ENCODE measurements around the gene ROBO1. TPM values are rescaled to one million over a fixed set of nuclear protein-coding genes. Genes with fewer than 3 reads are reported as not detected.
"Not testable (repeated sequence)": the region's sequence is repeated elsewhere in the genome, so short reads cannot be mapped to it uniquely, and the experiment has no call there.

ROBO1 gene
- total RNA-seq, 1 donor from 2014 or later: 27.1 TPM

DNA sequence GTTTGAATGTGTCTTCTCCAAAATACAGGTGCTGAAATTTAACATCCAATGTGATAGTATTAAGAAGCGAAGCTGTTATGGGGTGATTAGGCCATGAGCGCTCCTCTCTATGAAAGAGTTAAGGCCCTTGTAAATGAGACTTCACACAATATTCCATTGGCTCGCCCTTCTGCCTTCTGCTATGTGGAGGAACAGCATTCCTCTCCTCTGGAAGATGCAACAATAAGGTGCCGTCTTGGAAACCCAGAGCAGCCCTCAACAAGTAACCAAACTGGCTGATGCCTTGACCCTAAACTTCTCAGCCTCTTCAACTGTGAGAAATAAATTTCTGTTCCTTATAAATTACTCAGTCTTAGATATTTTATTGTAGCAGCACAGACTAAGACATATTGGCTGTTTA, 874.6 kb downstream of the ROBO1 start:
- no peaks in the 10 kb centered on the region for H3K4me1 ChIP-seq
- no peak overlapping the region for H3K4me3 ChIP-seq
- no peaks in the 10 kb centered on the region for H3K9me3 ChIP-seq
- intact Hi-C loops (cut with DNase I): no loop called here
- ATAC-seq (no peak), DNase-seq (no peak)
- TF ChIP-seq, protein P1, sequence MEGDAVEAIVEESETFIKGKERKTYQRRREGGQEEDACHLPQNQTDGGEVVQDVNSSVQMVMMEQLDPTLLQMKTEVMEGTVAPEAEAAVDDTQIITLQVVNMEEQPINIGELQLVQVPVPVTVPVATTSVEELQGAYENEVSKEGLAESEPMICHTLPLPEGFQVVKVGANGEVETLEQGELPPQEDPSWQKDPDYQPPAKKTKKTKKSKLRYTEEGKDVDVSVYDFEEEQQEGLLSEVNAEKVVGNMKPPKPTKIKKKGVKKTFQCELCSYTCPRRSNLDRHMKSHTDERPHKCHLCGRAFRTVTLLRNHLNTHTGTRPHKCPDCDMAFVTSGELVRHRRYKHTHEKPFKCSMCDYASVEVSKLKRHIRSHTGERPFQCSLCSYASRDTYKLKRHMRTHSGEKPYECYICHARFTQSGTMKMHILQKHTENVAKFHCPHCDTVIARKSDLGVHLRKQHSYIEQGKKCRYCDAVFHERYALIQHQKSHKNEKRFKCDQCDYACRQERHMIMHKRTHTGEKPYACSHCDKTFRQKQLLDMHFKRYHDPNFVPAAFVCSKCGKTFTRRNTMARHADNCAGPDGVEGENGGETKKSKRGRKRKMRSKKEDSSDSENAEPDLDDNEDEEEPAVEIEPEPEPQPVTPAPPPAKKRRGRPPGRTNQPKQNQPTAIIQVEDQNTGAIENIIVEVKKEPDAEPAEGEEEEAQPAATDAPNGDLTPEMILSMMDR (IDR thresholded peaks at IDR 0.05): no peak
- no peaks in the 10 kb centered on the region for H3K36me3 ChIP-seq
- no peaks in the 10 kb centered on the region for H3K27me3 ChIP-seq
- no peak overlapping the region for H3K27ac ChIP-seq

DNA sequence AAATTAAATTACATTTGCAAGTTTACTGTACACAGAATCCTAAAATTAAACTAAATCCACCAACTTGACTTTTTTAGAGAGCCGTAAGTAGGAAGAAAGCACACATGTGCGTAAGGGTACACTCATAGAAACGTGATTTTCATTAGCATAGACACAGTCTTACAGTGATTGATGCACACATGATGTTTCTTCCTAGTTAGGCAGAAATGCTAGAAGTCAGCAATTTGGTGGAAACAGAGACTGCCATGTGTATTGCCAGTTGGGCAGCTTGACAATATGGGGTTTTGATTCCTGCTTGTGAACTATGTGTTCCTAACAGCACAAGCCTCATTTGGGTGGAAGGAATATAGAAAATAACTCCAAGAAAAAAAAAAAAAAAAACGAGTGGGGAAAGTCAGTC, 878.5 kb downstream of the ROBO1 start:
- no peak for ATAC-seq
- H3K4me3 ChIP-seq: no peak overlapping the region

DNA sequence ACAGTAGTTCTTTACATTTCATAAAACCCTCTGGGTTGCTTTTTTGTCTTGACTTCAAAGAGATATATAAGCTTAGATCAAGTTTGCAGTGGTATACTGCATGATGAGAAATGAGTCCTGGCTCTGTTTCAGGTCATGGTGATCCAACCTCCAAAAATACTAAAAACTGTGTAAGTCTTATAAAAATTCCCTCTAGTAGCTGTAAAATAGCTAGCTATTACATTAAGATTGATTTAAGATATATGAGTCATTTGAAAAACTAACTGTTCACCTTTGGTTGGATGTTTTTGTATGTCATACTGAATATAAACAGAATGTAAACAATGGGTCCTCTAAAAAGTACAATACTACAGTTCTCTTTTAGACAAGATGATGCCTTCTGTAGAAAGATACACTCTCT, 879.2 kb downstream of the ROBO1 start:
- DNase-seq (no peak), ATAC-seq (no peak)
- H3K36me3 ChIP-seq: no peaks in the 10 kb centered on the region
- TF ChIP-seq, protein P1 (IDR thresholded peaks at IDR 0.05): no peak
- H3K9me3 ChIP-seq: no peaks in the 10 kb centered on the region
- no peaks in the 10 kb centered on the region for H3K4me1 ChIP-seq
- no peak overlapping the region for H3K4me3 ChIP-seq
- no peaks in the 10 kb centered on the region for H3K27me3 ChIP-seq
- H3K27ac ChIP-seq: no peak overlapping the region
- intact Hi-C loops (cut with DNase I): no loop called here

More for the DNA sequence above, 878.5 kb downstream of the ROBO1 start:
- H3K27me3 ChIP-seq: no peaks in the 10 kb centered on the region
- DNase-seq: no peak
- H3K36me3 ChIP-seq: no peaks in the 10 kb centered on the region
- no peak overlapping the region for H3K27ac ChIP-seq
- no peaks in the 10 kb centered on the region for H3K9me3 ChIP-seq
- TF ChIP-seq, protein P1 (IDR thresholded peaks at IDR 0.05): no peak
- intact Hi-C loops (cut with DNase I): no loop called here
- no peaks in the 10 kb centered on the region for H3K4me1 ChIP-seq

DNA sequence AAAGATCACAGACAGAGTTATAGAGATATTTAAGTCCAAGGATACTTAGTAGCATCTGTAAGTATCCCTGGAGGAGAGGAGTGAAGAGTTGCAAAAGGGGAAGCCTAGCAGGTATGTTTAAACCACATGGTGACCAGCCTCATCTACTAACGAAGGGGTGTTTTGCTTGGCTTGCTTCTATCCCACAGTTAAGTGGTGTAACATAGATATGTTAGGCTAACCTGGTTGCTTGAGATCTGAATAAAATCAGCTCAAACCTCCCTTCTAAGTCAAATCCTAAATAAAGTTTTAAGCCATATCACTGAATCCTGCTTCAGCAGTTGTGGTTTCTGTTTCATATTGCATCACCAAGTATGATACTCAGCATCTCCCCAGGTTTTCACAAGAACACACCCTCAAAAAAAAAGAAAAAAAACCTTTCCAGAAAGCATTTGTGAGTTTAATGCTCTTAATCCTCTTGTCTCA, 880.2 kb downstream of the ROBO1 start:
- TF ChIP-seq, protein P1 (IDR thresholded peaks at IDR 0.05): no peak
- DNase-seq: no peak
- Histone ChIP-seq H3K4me3 (no peak overlapping the region), H3K27me3 (no peaks in the 10 kb centered on the region), H3K36me3 (no peaks in the 10 kb centered on the region), H3K9me3 (no peaks in the 10 kb centered on the region), H3K27ac (no peak overlapping the region), H3K4me1 (no peaks in the 10 kb centered on the region)
- intact Hi-C loops (cut with DNase I): no loop called here
- ATAC-seq: no peak

DNA sequence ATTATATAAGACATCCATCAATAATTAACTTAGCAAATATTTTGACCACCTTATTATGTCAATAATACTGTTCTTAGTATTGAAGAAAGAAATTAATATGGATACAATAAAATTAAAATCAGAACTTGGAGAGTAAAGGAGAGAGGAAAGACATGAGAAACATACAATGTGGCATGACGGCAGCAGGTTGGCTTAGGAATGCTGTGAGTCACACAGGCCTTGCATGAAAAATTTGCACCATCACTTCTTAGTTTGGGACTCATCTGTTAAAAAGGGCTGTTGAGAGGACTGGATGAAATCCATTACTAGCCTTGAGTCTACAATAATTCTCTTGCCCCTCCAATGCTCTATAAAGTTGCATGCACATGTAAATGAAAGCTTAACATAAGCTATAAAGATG, 880.8 kb downstream of the ROBO1 start:
- Histone ChIP-seq H3K27me3 (no peaks in the 10 kb centered on the region), H3K4me3 (no peak overlapping the region), H3K4me1 (no peaks in the 10 kb centered on the region), H3K9me3 (no peaks in the 10 kb centered on the region), H3K27ac (no peak overlapping the region), H3K36me3 (no peaks in the 10 kb centered on the region)
- ATAC-seq (no peak), DNase-seq (no peak)
- intact Hi-C loops (cut with DNase I): no loop called here
- TF ChIP-seq, protein P1 (IDR thresholded peaks at IDR 0.05): no peak

DNA sequence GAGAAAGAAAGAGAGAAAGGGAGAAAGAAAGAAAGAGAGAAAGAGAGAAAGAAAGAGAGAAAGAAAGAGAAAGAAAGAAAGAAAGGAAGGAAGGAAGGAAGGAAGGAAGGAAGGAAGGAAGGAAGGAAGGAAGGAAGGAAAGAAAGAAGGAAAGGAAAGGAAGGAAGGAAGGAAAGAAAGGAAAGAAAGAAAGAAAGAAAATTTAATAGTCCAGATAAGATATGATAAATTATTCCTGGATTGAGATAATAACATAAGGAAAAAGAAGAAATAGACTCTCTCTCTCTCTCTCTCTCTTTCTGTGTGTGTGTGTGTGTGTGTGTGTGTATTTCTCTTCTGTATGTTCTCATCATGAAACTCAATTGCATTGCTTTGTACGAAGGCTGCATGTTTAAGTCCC, 883.2 kb downstream of the ROBO1 start:
- intact Hi-C loops (cut with DNase I): not testable (repeated sequence)

More for the DNA sequence above, 883.2 kb downstream of the ROBO1 start:
- not testable (repeated sequence) for H3K4me1 ChIP-seq, H3K36me3 ChIP-seq, H3K27me3 ChIP-seq, ATAC-seq, H3K9me3 ChIP-seq, H3K4me3 ChIP-seq, DNase-seq, H3K27ac ChIP-seq

Data from upper lobe of right lung (tissue), 1 donor.